Non-pigmented ciliary epithelial cell (primary cell): ENCODE results near the gene TMED8.
"Not testable (repeated sequence)": the region's sequence is repeated elsewhere in the genome, so short reads cannot be mapped to it uniquely, and the experiment has no call there.

Experiments
- DNase-seq: peaks from one replicate; pipeline ENCODE4 v3.0.0-alpha.2; 2010; ENCODE audit warnings: low read depth

TMED8 gene

DNA sequence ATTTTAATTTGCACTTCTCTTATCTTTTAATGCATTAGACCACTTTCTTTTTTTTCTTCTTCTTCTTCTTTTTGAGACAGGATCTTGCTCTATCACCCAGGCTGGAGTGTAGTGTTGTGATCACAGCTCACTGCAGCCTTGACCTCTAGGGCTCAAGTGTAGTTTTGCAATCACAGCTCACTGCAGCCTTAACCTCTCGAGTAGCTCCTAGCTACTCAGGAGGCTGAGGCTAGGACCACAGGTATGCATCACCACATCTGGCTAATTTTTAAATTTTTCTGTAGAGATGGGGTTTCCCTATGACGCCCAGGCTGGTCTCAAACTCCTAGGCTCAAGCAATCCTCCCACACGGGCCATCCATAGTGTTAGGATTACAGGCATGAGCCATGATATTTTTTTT is 12.7 kb downstream of the TMED8 start:
- DNase-seq, result no peak

DNA sequence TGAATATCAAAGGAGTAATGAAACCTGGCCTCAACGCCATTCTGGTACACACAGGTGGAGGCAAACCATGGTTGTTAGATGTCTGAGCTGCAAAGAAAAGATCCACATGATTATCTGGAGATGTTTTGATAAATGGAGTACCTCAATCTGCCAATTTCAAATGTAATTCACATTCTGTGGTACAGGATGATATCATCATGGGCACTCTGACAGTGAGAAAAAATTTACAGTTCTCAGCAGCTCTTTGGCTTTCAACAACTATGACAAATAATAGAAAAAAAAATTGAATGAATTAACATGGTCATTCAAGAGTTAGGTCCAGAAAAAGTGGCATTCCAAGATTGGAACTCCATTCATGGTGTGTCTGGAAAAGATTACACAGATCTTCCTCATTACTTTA is 17.3 kb downstream of the TMED8 start:
- DNase-seq, result no peak

DNA sequence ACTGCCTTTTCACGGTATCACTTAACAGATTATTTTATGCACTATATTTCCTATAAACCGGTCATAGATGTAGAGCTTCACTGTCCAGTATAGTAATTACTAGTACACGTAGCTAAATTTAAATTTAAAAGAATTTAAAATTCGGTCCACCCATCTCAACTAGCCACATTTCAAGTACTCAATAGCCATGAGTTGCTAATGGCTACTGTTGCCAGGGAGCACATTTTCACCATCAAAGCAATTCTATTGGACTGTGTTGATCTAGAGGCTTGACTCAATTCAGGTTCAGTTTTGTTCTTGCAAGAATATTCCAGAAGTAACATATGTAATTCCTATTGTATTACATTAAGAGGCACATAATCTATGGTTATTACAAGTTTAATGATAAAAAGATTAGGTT is 20.0 kb downstream of the TMED8 start:
- DNase-seq, result no peak

DNA sequence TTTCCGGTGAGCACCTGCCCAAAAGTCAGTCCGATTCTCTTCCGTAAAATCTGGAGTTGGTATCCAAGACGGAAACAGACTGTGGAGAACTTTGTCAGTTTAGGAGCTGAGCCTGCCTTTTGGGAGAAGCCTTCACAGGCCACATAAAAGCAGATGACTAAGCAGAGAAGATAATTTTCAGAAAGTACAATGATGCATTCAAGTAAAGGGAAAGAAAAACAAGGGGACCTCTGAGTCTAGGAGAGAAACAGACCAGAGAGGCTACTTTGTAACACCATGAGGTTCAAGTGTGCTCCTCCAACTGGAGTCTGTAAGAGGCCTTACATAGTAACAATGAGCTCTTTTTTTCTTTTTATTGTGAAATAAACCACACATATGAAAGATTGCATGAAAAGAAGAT is 21.1 kb downstream of the TMED8 start:
- DNase-seq, result no peak

DNA sequence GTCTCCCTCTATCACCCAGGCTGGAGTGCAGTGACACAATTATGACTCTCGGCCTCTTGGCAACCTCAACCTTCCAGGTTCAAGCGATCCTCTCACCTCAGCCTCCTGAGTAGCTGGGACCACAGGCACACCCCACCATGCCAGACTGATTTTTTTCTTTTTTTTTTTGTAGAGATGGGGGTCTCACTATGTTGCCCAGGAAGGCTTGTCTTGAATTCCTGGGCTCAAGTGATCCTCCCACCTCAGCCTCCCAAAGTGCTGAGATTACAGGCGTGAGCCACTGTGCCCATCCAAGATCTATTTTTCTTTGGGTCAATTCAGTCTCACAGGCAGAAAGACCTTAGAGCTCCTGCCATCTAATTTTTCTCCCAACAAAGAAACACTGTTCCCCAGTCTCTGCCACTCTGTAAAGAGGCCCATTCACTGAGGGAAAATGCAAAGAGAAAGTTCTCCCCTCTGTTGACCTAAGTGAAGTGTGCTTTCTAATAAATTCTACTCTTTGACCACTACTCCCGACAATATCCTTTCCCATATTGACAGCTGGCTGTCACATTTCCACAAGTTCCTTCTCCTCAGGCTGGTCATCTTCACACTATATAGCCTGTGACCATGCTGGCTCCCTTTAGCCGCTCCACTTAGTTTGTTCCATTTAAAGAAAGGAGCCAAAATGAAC is 23.3 kb downstream of the TMED8 start:
- no peak for DNase-seq

DNA sequence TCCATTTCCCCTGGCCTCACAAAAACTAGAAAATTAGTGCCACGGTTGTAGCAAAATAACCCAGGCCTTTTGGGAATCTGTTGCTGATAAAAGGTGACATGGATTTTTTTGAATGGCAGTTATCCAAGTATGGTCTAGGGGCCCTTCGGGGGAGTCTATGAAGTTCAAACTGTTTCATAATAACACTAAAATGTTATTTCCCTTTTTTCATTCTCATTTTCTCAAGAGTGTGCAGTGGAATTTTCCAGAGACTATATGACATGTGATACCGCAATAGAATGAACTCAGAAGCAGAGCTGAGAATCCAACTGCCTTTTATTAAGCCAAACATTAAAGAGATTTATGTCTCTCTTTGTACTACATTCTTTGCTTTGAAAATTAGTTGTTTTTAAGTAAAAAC is 29.1 kb downstream of the TMED8 start:
- no peak for DNase-seq

DNA sequence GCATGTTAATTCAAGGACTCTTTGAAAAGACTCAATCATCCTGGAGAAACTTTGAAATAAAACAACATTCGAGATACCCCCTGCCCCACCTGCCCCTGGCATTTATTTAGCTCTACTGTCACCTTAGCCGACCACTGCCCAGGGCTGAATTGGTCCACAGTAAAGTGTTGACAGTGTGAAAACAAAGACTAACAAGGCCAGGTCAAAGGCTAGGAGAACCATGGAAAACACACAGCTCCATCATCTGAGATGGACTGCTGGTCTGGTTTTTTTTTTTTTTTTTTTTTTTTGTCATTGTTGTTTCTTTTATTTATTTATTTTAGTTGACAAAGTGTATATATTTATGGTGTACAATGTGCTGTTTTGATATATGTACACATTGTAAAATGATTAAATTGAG is 30.4 kb downstream of the TMED8 start:
- no peak for DNase-seq

DNA sequence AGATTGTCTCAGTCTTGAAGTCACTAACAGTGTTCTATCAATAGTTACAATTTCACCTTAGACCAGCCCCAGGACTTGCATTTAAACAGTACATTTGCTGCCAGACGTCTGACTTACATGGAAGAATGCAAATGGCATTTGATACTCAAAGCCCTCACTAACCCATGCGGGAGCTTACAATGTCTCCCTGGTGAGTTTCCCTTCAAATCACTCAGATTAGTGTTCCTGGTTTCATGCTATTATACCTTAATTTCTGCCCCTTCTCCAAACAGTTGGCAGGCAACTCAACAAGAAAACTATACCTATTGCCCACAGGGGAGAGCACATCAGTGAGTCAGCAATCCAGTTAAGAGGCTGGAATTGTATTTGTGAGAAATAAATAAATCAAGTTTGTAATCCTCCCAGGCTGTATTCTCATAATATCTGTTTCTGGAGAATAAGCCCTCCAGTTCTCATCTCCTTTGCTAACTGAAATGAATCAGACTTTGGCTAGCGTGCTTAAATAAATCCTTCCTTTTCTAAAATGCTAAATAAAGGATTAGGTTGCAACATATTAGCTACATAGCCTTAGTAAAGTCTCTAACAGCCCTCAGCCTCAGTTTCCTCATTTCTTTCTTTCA is 32.4 kb downstream of the TMED8 start:
- no peak for DNase-seq

DNA sequence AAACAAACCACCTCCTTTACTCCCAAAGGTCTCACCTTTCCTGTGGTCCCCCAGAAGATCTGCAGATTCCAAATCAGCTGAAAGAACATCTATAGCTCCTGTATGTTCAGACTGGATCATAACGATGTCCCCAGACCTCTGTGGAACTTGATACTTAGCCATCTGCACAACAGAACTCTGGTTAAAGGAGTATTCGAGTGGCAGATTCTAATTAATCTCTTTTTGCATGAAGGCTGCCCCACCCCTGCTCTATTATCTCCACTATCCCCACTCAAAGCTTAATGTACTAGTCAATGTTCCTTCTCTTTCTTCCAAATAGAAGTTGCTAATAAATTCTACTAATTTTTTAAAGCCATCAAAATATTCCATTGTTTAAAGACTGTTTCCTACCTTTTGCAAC is 33.2 kb downstream of the TMED8 start:
- DNase-seq, result no peak

DNA sequence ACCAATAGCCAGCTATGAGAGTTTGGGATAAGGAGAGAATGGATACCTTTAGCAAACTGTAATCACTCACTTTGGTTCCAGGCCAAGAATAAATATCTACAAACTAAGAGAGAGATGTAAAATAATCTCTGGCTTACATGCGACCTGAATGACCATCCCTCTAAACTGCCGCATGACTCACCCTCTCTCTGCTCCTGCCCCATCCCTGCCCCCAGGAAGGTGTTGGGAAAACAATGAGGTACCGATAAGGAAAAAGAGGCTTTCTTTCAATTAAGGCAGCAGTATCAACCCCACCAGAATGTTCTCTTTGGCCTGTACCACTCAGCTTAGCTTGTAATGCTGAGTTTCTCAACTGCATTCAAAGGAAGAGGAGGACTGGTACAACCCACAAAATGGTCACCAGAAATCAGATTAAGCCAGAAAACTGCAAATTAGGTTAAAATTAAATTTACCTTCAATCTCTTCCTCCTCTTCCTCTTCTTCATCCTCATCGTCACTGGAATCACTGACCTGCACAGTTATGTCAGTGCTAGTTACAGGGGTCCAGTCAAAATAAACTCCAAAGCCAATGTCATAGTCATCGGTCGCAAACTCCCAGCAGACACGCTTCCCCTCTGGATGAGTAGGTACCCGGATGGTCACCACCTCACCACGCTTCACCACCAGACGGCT is 34.0 kb downstream of the TMED8 start:
- no peak for DNase-seq

DNA sequence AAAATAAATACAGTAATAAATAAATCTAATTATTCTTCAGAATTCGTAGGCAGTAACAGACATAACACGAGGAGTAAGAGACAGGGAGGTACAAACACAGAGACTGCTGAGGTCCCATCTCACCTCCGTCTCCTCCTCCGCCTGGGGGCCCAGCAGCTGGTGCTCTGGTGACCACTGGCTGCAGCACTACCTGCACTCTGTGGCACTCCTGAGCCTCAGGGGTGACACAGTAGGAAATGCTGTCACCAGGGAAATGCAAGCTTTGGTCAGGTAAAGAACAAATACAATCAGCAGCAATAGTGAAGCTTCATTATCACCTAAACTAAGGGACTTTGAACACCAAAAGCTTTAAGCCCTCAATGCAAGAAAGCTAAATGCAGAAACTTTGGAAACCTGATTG is 36.5 kb downstream of the TMED8 start:
- no peak for DNase-seq

DNA sequence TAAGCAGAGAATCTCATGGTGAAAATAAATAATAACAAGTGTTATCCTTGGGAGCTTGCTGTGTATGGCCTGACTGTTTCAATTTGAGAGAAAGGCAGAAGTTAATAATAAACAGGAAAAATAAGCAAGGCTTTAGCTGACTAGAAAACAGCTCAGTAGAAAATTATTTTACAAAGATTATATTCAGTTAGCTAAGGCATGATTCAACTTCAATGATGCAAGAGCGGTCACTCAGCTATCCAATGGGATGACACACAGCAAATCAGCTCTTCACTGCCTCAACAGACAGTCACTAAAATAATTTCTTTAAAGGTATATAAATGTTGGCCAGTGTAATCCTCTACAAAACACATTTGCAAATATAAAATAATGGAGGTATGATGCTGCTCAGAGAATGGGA is 37.5 kb downstream of the TMED8 start:
- DNase-seq, result no peak

DNA sequence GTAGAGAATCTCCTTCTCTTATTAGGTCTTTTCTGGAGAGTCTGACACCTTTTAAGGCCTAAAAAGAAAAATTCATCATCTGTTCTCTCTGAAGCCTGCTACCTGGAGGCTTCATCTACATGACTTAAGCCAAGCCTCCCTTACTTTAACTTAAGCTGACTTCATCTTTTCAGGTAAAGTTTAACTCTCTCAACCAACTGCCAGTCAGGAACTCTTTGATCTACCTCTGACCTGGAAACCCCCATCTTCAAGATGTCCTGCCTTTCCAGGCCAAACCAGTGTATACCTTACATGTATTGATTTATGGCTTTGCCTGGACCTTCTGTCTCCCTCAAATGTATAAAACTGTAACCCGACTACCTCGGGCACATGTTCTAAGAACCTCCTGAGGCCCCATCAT is 38.6 kb downstream of the TMED8 start:
- DNase-seq, result no peak

DNA sequence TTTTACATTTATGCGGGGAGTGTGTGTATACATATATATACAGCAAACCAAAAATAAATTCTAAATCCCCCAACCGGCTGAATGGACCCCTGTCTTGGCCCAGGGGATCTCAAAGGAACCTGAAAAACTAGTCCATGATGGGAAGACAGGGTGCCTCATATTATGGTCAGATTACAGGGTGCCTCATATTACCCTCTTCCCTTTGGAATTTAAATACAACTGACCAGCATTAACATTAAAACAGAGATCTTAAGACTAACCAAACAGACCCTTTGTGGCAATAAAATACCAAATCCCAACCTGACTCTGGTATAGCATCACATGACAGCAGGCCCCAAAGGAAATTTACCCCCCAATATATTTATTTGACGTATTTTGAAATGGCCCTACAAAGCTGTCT is 39.0 kb downstream of the TMED8 start:
- DNase-seq, result no peak

DNA sequence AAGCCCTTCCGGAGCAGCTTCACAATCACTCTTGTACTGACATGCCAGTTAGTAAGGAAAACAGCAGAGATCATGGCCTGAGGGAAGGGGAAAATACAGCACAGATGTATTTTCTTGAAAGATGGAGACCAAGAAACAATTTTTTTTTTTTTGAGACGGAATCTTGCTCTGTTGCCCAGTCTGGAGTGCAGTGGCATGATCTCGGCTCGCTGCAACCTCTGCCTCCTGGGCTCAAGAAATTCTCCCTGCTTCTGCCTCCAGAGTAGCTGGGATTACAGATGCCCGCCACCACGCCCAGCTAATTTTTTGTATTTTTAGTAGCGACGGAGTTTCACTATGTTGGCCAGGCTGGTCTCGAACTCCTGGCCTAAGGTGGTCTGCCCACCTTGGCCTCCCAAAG is 39.6 kb downstream of the TMED8 start:
- DNase-seq, result not testable (repeated sequence)

DNA sequence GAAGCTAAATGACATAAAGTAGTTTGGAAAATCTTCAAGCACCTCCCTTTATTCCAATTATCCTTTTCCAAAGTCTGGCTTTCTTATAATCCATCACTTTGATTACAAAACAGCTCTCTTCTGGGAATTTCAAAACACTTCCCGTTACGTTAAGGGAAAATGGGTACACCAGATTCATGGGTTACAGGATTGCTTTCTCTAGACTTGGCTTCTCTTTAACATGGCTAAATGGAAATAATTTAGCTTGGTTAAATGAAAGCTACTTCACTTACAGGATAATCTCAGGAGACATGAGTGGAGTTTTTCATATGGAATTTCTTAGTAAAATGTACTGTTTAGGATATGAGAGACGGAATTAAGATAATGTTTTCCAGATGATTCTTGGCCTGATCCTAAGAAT is 41.3 kb downstream of the TMED8 start:
- no peak for DNase-seq

DNA sequence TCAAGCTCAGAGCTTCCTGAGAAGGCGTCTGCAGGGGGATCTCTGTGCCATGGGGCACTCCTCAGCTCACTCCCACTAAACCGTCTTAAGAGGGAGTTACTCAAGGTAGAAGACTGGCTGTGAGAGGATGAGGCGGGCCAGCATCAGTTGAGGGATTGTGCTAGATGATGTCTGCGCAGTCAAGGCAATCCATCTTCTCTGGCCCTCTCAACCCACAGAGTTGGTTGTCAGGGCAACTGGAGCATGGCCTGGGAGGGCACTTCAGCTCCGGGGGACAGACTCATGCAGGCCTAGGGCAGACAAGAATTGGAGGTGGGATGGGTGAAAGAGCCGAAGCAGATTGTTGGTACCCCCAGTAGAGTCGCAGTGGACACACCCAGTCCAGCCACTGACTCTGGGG is 47.0 kb downstream of the TMED8 start:
- DNase-seq, result no peak

DNA sequence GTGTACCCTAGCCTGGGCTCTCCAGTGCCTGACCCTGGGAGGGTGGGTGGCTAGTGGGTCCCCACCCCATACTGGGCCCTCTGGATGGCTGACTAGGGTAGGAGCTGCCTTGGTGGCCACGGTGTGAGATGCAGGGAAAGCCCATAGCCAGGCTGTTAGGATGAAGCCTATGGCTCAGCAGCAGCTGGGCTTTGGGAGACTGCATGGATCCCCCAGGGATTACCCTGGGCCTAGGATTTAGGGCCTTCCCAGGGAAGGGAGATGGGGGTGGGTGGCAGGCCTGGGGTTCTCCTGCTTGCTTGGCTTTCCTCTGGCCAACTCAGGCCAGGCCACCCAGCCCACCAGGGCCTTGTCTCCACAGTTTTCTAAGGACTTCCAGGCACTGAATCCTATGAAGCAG is 49.8 kb downstream of the TMED8 start:
- DNase-seq, result no peak

DNA sequence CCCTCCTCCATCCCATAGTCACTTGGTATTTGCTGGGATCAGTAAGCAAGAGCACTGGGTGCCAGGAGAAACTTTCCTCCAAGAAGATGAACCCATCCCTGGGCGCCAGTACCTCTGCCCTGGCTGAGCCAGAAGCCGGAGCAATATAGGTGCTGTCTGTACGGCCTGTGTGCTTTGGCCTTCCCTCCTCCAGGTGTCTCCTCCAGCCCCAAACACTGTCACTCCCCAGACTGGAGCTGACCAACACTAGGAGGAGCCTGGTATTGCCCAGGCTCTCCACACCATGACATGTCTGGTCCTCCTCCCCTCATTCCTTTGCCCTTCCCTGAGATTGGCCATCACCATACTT is 51.2 kb downstream of the TMED8 start:
- no peak for DNase-seq

DNA sequence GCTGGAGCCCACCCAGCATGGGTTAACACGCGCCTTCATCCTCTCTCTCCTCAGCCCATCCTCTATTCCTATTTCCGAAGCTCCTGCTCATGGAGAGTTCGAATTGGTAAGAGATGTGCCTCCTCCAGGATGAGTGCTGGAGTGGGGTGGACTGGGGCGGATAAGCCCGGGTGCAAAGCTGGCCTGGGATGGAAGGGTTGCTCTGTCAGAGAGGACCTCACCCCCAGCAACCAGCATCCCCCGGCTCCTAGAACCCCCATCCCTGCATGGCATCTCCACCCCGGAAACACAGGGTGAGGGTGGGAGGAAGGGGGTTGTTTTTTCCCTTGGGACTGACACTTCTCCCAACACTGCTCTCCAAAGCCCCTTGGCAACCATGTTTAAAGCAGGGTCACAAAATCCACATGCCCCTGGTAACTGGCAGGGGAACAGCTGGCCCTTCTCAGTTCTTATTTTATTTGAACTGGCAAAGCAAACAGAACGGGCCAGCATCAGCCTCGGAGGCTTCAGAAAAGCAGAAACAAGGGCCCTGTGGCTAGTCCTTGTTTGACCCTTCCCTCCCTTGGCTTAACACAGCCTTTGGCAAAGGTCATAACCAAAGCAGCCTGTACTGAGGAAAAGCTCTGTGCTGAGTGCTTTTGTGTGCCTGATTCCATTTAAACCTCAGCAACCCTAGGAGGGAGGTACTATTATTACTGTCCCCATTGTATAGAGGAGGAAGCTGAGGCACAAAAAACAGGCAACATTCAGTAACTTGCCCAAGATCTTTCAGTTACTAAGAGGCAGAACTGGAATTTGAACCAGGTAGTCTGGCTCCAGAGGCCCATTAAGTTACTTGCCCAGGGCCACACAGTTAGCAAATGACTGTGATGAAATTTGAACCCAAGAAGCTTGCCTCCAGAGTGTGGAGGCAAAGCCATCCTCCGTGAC is 51.8 kb downstream of the TMED8 start:
- DNase-seq, result no peak

DNA sequence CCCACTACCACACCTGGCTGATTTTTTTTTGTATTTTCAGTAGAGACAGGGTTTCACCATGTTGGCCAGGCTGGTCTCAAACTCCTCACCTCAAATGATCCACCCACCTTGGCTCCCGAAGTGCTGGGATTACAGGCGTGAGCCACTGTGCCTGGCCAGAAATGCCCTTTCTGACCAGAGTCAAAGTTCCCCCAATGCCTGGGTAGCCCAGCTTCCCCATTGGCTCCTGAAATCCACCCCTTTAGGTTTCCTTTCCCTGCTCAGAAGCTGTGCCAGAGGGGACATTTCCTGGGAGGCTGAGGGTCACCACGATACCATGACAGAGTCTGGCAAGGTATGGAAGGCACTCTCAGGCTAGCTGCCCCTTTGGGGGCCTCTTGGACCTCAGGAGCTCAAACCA is 52.6 kb downstream of the TMED8 start:
- no peak for DNase-seq

DNA sequence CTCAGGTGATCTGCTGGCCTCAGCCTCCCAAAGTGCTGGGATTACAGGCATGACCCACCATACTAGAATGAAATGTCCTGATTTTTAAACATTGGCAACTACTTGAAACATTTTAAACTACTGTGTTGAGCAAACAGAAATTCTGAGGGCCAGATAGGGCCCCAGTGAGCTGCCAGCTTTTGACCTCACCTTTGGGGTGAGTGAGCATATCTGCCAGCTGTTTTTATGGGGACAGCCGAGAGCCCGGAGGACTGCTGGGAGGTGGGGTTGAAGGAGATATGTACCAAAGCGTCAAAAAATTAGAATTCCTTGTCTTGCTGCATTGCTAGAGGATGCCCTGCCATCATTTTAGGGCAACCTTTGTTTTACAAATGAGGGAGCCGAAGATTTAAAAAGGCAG is 53.3 kb downstream of the TMED8 start:
- no peak for DNase-seq

DNA sequence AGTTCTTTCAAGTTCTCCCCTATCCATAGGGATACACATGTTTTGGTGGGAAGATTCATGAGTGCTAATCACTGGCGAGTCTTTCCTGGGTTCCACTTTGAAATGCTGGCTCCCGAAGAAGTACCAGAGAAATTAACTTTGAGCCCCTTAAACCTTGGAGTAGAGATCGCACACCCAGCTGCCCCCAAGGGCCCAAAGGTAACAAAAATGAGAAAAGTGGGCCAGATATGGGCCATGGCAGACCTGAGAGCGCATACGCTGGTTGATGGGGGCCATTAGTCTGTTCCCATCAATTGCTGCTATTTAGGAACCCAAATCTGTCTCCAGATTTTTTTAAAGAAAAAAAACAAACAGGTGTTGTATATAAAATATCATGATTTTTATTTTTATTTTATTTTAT is 53.9 kb downstream of the TMED8 start:
- no peak for DNase-seq
